Right atrium auricular region (tissue), 2 donors: ENCODE data around the gene CRYBA1. TPM values are rescaled to one million over a fixed set of nuclear protein-coding genes. Genes with fewer than 3 reads are reported as not detected.

Source experiments
- DNase-seq: peaks from one replicate; pipeline ENCODE4 v3.0.0-alpha.2; 2019; ENCODE audit warnings: low spot score
- H3K27ac ChIP-seq, 2 donors: fragments of 200-600 bp; sonication (generic); 1 replicate in 1 of 2; 2 replicates in 1 of 2; pipeline ENCODE4 v1.5.1; 2016 to 2019
- H3K27me3 ChIP-seq, 2 donors: fragments of 200-600 bp; sonication (generic); one replicate each; pipeline versions ENCODE4 v1.5.1 to v1.6.0; 2017 to 2019
- H3K36me3 ChIP-seq: fragments of 200-600 bp; sonication (generic); one replicate; pipeline ENCODE4 v1.5.1; 2016
- H3K4me1 ChIP-seq, 2 donors: fragments of 200-600 bp; sonication (generic); one replicate each; pipeline versions ENCODE4 v1.5.1 to v1.6.0; 2017 to 2019
- H3K4me3 ChIP-seq, 2 donors: fragments of 200-600 bp; sonication (generic); 1 replicate in 1 of 2; 2 replicates in 1 of 2; pipeline ENCODE4 v1.5.1; 2017 to 2019; ENCODE audit warnings: mild to moderate bottlenecking in 1 of 2, moderate library complexity in 1 of 2
- H3K9me3 ChIP-seq, 2 donors: fragments of 200-600 bp; sonication (generic); one replicate each; pipeline ENCODE4 v1.5.1; 2019
- CTCF ChIP-seq, 2 donors: fragments of 200-600 bp; sonication (generic); IDR thresholded peaks; one replicate each; pipeline ENCODE4 v1.5.1; 2019; ENCODE audit warnings: antibody characterized with exemption in 2 of 2
- total RNA-seq, 2 donors: library from RNA; depleted of rRNA; stranded (reverse); fragments of >200 nt; gene quantifications; one replicate each; pipeline ENCODE4 v1.1.0, GENCODE V29; 2016

CRYBA1 gene
- total RNA-seq, 2 donors from 2014 or later, result not detected

GRCh38 chr17:29278692-29279091 lies 32.0 kb downstream of the CRYBA1 start:
- DNase-seq, result no peak
- no peak for TF ChIP-seq CTCF (IDR thresholded peaks at IDR 0.05)
- H3K27ac ChIP-seq, result no peak overlapping the region
- no peak overlapping the region for H3K4me3 ChIP-seq
- H3K27me3 ChIP-seq, result no peaks in the 10 kb centered on the region
- peaks cover 57% of the 10 kb centered on the region for H3K36me3 ChIP-seq
- peaks cover 0 to 11% of the 10 kb centered on the region in 2 donors for H3K9me3 ChIP-seq
- peaks cover 0 to 36% of the 10 kb centered on the region in 2 donors for H3K4me1 ChIP-seq

GRCh38 chr17:29279397-29280070 lies 32.9 kb downstream of the CRYBA1 start:
- no peak overlapping the region for H3K27ac ChIP-seq
- no peak for DNase-seq
- no peak for TF ChIP-seq CTCF (IDR thresholded peaks at IDR 0.05)
- peaks cover 56% of the 10 kb centered on the region for H3K36me3 ChIP-seq
- no peaks in the 10 kb centered on the region for H3K27me3 ChIP-seq
- peaks cover 0 to 44% of the 10 kb centered on the region in 2 donors for H3K4me1 ChIP-seq
- no peak overlapping the region for H3K4me3 ChIP-seq
- H3K9me3 ChIP-seq, result peaks cover 0 to 11% of the 10 kb centered on the region in 2 donors

GRCh38 chr17:29283496-29283895 lies 36.8 kb downstream of the CRYBA1 start:
- Histone ChIP-seq H3K9me3 (peaks cover 0 to 9% of the 10 kb centered on the region in 2 donors), H3K27ac (no peak overlapping the region), H3K4me3 (no peak overlapping the region), H3K36me3 (peaks cover 66% of the 10 kb centered on the region), H3K4me1 (peaks cover 0 to 74% of the 10 kb centered on the region in 2 donors), H3K27me3 (no peaks in the 10 kb centered on the region)
- DNase-seq, result no peak
- TF ChIP-seq CTCF (IDR thresholded peaks at IDR 0.05), result no peak

- no peaks in the 10 kb centered on the region for H3K27me3 ChIP-seq
- H3K4me1 ChIP-seq, result peaks cover 0 to 79% of the 10 kb centered on the region in 2 donors
- no peak for TF ChIP-seq CTCF (IDR thresholded peaks at IDR 0.05)
- DNase-seq, result no peak
- peaks cover 62% of the 10 kb centered on the region for H3K36me3 ChIP-seq
- H3K4me3 ChIP-seq, result no peak overlapping the region
- peaks cover 0 to 5% of the 10 kb centered on the region in 2 donors for H3K9me3 ChIP-seq
- no peak overlapping the region for H3K27ac ChIP-seq
Observed at GRCh38 chr17:29283961-29284360, 37.3 kb downstream of the CRYBA1 start.

GRCh38 chr17:29289852-29290251 lies 43.2 kb downstream of the CRYBA1 start:
- Histone ChIP-seq H3K4me3 (no peak overlapping the region), H3K36me3 (peaks cover 43% of the 10 kb centered on the region), H3K27ac (no peak overlapping the region), H3K4me1 (peaks cover 0 to 72% of the 10 kb centered on the region in 2 donors), H3K9me3 (no peaks in the 10 kb centered on the region), H3K27me3 (no peaks in the 10 kb centered on the region)
- no peak for TF ChIP-seq CTCF (IDR thresholded peaks at IDR 0.05)
- DNase-seq, result no peak
